Measurements from ENCODE around the gene KRT33A.

The KRT33A gene

DNA sequence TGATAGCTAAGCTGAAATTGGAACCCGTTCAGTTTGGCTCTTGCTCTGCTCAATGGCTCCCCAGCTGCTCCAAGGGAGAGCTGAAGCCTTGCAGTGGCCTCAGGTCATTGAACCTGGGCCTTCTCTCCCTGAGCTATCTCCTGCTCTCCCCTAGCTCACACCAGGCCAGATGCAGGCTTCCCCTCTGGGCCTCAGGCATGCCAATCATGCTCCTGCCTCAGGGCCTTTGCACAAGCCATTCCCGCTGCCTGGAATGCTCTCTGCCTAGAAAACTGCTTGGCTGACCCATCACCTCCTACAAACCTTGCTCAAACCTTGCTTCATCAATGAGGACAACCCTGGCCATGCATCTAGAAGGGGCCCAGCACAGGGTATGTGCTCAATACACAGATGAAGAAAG lies 18.4 kb downstream of the KRT33A start:
- Histone ChIP-seq H2AFZ (ENCODE audit: low read depth, low read length) (no peak overlapping the region), H3K9me3 (ENCODE audit: insufficient read depth, low read length, severe bottlenecking) (no peaks in the 10 kb centered on the region), H3K36me3 (ENCODE audit: insufficient read depth, low read length) (no peaks in the 10 kb centered on the region), H3K9ac (ENCODE audit: low read depth, low read length) (no peak overlapping the region), H3K4me3 (ENCODE audit: low read depth in 1 of 2, low read length in 2 of 2) (no peak overlapping the region), H4K20me1 (ENCODE audit: insufficient read depth, low read length) (no peaks in the 10 kb centered on the region), H3K27ac (ENCODE audit: low read length) (no peak overlapping the region), H3K79me2 (ENCODE audit: insufficient read depth, low read length) (no peaks in the 10 kb centered on the region), H3K27me3 (ENCODE audit: insufficient read depth, low read length, poor library complexity) (peaks cover 6% of the 10 kb centered on the region), H3K4me2 (ENCODE audit: insufficient read depth, low read length) (no peak overlapping the region), H3K4me1 (ENCODE audit: insufficient read depth, low read length) (no peaks in the 10 kb centered on the region)
- DNase-seq = no peak
- ATAC-seq (ENCODE audit: insufficient read depth, low read depth) = no peak
- TF ChIP-seq, protein P1, sequence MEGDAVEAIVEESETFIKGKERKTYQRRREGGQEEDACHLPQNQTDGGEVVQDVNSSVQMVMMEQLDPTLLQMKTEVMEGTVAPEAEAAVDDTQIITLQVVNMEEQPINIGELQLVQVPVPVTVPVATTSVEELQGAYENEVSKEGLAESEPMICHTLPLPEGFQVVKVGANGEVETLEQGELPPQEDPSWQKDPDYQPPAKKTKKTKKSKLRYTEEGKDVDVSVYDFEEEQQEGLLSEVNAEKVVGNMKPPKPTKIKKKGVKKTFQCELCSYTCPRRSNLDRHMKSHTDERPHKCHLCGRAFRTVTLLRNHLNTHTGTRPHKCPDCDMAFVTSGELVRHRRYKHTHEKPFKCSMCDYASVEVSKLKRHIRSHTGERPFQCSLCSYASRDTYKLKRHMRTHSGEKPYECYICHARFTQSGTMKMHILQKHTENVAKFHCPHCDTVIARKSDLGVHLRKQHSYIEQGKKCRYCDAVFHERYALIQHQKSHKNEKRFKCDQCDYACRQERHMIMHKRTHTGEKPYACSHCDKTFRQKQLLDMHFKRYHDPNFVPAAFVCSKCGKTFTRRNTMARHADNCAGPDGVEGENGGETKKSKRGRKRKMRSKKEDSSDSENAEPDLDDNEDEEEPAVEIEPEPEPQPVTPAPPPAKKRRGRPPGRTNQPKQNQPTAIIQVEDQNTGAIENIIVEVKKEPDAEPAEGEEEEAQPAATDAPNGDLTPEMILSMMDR (IDR thresholded peaks at IDR 0.05; ENCODE audit: borderline replicate concordance, extremely low read depth, low read length, poor library complexity, severe bottlenecking) = no peak
- TF ChIP-seq EZH2 (IDR thresholded peaks at IDR 0.05; ENCODE audit: borderline replicate concordance, low read depth, low read length, severe bottlenecking) = no peak

DNA sequence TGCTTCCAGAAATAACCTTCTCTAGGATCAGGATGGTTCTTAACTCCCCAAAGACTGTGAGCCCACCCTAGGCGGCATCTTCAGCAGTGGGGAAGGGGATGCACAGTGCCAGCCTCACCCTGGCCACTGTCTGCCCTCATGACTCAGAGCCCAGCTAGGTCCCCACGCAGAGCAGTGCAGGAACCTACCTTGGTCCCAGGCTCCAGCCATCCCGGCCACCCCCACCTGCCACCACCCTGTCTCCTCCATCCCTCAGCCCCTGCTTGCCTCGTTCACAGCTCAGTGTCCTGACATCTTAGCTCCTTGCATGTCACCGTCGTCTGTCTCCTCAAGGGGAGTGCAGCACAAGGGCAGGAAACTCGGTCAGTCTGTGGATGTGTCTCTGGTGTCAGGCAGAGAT lies 19.0 kb downstream of the KRT33A start:
- Histone ChIP-seq H3K79me2 (ENCODE audit: insufficient read depth, low read length) (no peaks in the 10 kb centered on the region), H3K9ac (ENCODE audit: low read depth, low read length) (no peak overlapping the region), H3K27ac (ENCODE audit: low read length) (no peak overlapping the region), H3K4me2 (ENCODE audit: insufficient read depth, low read length) (no peak overlapping the region), H4K20me1 (ENCODE audit: insufficient read depth, low read length) (no peaks in the 10 kb centered on the region), H3K4me1 (ENCODE audit: insufficient read depth, low read length) (no peaks in the 10 kb centered on the region), H3K27me3 (ENCODE audit: insufficient read depth, low read length, poor library complexity) (peaks cover 6% of the 10 kb centered on the region), H3K4me3 (ENCODE audit: low read depth in 1 of 2, low read length in 2 of 2) (no peak overlapping the region), H2AFZ (ENCODE audit: low read depth, low read length) (no peak overlapping the region), H3K9me3 (ENCODE audit: insufficient read depth, low read length, severe bottlenecking) (no peaks in the 10 kb centered on the region), H3K36me3 (ENCODE audit: insufficient read depth, low read length) (no peaks in the 10 kb centered on the region)
- DNase-seq (no peak), ATAC-seq (ENCODE audit: insufficient read depth, low read depth) (no peak)
- TF ChIP-seq, protein P1 (IDR thresholded peaks at IDR 0.05; ENCODE audit: borderline replicate concordance, extremely low read depth, low read length, poor library complexity, severe bottlenecking) = no peak
- no peak for TF ChIP-seq EZH2 (IDR thresholded peaks at IDR 0.05; ENCODE audit: borderline replicate concordance, low read depth, low read length, severe bottlenecking)

DNA sequence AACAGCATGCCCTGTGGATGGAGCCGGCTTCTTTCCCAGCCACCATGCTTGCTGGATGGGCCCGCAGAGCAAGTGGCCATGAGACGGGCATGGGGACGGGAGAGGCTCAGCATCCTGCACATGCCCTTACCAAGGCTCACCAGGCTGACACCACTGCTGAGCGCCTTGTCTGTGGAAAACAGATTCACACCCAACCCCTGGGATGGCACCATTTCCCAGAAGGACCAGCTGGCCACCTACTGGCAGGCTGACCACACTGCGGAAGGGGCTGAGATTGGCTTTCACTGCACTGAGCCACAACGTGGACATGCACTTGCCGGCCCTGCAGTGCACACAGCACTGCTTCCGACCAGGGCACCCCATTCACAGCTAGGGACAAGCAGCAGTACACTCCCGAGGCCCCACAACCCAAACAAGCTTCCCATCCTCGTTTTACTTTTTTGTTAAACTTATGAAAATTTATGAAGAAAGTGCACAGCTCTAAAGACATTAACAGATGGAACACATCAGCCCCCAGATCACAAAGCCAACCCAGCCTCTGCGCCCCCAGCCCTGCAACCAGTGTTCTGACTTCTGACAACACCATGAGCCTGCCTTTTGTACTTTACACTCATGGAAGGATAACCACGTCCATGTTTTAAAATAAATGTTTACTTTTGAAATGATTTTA lies 21.2 kb downstream of the KRT33A start:
- peak; percentile 30 for DNase-seq
- no peak overlapping the region for H2AFZ ChIP-seq (ENCODE audit: low read depth, low read length)
- no peaks in the 10 kb centered on the region for H3K36me3 ChIP-seq (ENCODE audit: insufficient read depth, low read length)
- no peak overlapping the region for H3K9ac ChIP-seq (ENCODE audit: low read depth, low read length)
- H3K79me2 ChIP-seq (ENCODE audit: insufficient read depth, low read length) = no peaks in the 10 kb centered on the region
- H3K4me1 ChIP-seq (ENCODE audit: insufficient read depth, low read length) = no peaks in the 10 kb centered on the region
- no peak overlapping the region for H3K4me2 ChIP-seq (ENCODE audit: insufficient read depth, low read length)
- peaks cover 2% of the 10 kb centered on the region for H3K27me3 ChIP-seq (ENCODE audit: insufficient read depth, low read length, poor library complexity)
- TF ChIP-seq EZH2 (IDR thresholded peaks at IDR 0.05; ENCODE audit: borderline replicate concordance, low read depth, low read length, severe bottlenecking) = no peak
- TF ChIP-seq, protein P1 (IDR thresholded peaks at IDR 0.05; ENCODE audit: borderline replicate concordance, extremely low read depth, low read length, poor library complexity, severe bottlenecking) = peak; percentile 76
- H3K27ac ChIP-seq (ENCODE audit: low read length) = no peak overlapping the region
- ATAC-seq (ENCODE audit: insufficient read depth, low read depth) = peak; percentile 56; the same call in 2 of the 3 replicates
- H3K4me3 ChIP-seq (ENCODE audit: low read depth in 1 of 2, low read length in 2 of 2) = no peak overlapping the region
- H3K9me3 ChIP-seq (ENCODE audit: insufficient read depth, low read length, severe bottlenecking) = no peaks in the 10 kb centered on the region
- H4K20me1 ChIP-seq (ENCODE audit: insufficient read depth, low read length) = no peaks in the 10 kb centered on the region; the same call in 1 of the 2 replicates

Measured in DND-41 (cell line).